Ramos (cell line): ENCODE data around the gene POLE.

ENCODE experiments used
- in situ Hi-C: fragments of 300-500 bp; cut with MboI; formaldehyde crosslinking; loops from one replicate; pipeline ENCODE4 v1.14.3; 2022; ENCODE audit warnings: low sequenced_read_pairs; ENCODE audit not compliant: unreplicated experiment

POLE gene

GRCh38 chr12:132657004-132657727 lies 30.0 kb downstream of the POLE start:
- in situ Hi-C loops = no loop called here

- in situ Hi-C loops = no loop called here
Measured at GRCh38 chr12:132653567-132654290, 33.4 kb downstream of the POLE start.

GRCh38 chr12:132651444-132652100 lies 35.6 kb downstream of the POLE start:
- in situ Hi-C loops = no loop called here

- in situ Hi-C loops = no loop called here
Measured at GRCh38 chr12:132649226-132649945, 37.8 kb downstream of the POLE start.

- in situ Hi-C loops = no loop called here
Measured at GRCh38 chr12:132648616-132649225, 38.4 kb downstream of the POLE start.

- in situ Hi-C loops = no loop called here
Measured at GRCh38 chr12:132647858-132648257, 39.3 kb downstream of the POLE start.

GRCh38 chr12:132646850-132647249 lies 40.3 kb downstream of the POLE start:
- in situ Hi-C loops = no loop called here

- in situ Hi-C loops = no loop called here
Measured at GRCh38 chr12:132642846-132643835, 44.0 kb downstream of the POLE start.

- in situ Hi-C loops = no loop called here
Measured at GRCh38 chr12:132641811-132642650, 45.1 kb downstream of the POLE start.

- in situ Hi-C loops = no loop called here
Measured at GRCh38 chr12:132640936-132641335, 46.2 kb downstream of the POLE start.

- in situ Hi-C loops = no loop called here
Measured at GRCh38 chr12:132639956-132640520, 47.1 kb downstream of the POLE start.

GRCh38 chr12:132638541-132639408 lies 48.4 kb downstream of the POLE start:
- in situ Hi-C loops = no loop called here

GRCh38 chr12:132637811-132638210 lies 49.3 kb downstream of the POLE start:
- in situ Hi-C loops = no loop called here

GRCh38 chr12:132635076-132635955 lies 51.8 kb downstream of the POLE start:
- in situ Hi-C loops = no loop called here

- in situ Hi-C loops = no loop called here
Measured at GRCh38 chr12:132634411-132634990, 52.6 kb downstream of the POLE start.

GRCh38 chr12:132633901-132634300 lies 53.2 kb downstream of the POLE start:
- in situ Hi-C loops = no loop called here
